Neural cell (in vitro differentiated cells): ENCODE results near the gene IRX6.

Experiments used
- CTCF ChIP-seq: fragments of 450-650 bp; IDR thresholded peaks from 2 replicates; pipeline ENCODE4 v1.5.1; 2014; ENCODE audit warnings: antibody characterized with exemption, mild to moderate bottlenecking, moderate library complexity; ENCODE audit not compliant: poor library complexity, severe bottlenecking
- EP300 ChIP-seq: fragments of 450-650 bp; conservative IDR thresholded peaks from 2 replicates; pipeline ENCODE4 v1.6.1; 2014; ENCODE audit warnings: antibody characterized with exemption, mild to moderate bottlenecking, moderate library complexity; ENCODE audit not compliant: poor library complexity, severe bottlenecking
- POLR2AphosphoS5 ChIP-seq: IDR thresholded peaks from 2 replicates; pipeline ENCODE4 v1.6.1; 2012
- RAD21 ChIP-seq: fragments of 450-650 bp; conservative IDR thresholded peaks from 2 replicates; pipeline ENCODE4 v1.6.1; 2014; ENCODE audit warnings: antibody characterized with exemption, mild to moderate bottlenecking, moderate library complexity

GRCh38 chr16:55370762-55371482 lies 46.9 kb downstream of the IRX6 start:
- TF ChIP-seq CTCF (peak; percentile 90), POLR2AphosphoS5 (no peak), RAD21 (peak; percentile 95), EP300 (no peak)
